Measurements from ENCODE around the gene IKZF4. TPM values are rescaled to one million over a fixed set of nuclear protein-coding genes. Genes with fewer than 3 reads are reported as not detected.

The IKZF4 gene
- total and polyA plus RNA-seq, 10 of the 15 experiments (the other 5 are each of a cell fraction or from before 2014, with no cell fraction given) = 0.74 to 5.5 (median 1.1) TPM

GRCh38 chr12:55982319-55982936 lies 38.4 kb upstream of the IKZF4 start (continued):
- TF ChIP-seq, protein P1, sequence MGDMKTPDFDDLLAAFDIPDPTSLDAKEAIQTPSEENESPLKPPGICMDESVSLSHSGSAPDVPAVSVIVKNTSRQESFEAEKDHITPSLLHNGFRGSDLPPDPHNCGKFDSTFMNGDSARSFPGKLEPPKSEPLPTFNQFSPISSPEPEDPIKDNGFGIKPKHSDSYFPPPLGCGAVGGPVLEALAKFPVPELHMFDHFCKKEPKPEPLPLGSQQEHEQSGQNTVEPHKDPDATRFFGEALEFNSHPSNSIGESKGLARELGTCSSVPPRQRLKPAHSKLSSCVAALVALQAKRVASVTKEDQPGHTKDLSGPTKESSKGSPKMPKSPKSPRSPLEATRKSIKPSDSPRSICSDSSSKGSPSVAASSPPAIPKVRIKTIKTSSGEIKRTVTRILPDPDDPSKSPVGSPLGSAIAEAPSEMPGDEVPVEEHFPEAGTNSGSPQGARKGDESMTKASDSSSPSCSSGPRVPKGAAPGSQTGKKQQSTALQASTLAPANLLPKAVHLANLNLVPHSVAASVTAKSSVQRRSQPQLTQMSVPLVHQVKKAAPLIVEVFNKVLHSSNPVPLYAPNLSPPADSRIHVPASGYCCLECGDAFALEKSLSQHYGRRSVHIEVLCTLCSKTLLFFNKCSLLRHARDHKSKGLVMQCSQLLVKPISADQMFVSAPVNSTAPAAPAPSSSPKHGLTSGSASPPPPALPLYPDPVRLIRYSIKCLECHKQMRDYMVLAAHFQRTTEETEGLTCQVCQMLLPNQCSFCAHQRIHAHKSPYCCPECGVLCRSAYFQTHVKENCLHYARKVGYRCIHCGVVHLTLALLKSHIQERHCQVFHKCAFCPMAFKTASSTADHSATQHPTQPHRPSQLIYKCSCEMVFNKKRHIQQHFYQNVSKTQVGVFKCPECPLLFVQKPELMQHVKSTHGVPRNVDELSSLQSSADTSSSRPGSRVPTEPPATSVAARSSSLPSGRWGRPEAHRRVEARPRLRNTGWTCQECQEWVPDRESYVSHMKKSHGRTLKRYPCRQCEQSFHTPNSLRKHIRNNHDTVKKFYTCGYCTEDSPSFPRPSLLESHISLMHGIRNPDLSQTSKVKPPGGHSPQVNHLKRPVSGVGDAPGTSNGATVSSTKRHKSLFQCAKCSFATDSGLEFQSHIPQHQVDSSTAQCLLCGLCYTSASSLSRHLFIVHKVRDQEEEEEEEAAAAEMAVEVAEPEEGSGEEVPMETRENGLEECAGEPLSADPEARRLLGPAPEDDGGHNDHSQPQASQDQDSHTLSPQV (IDR thresholded peaks at IDR 0.05) = no peak
- TF ChIP-seq PAX5 (IDR thresholded peaks at IDR 0.05; ENCODE audit: borderline replicate concordance, low read depth, low read length) (peak; percentile 66; the same call in 1 of the 2 replicates), IKZF2 (IDR thresholded peaks at IDR 0.05) (0 out of 4 replicates have a peak, but pooled peaks have one; percentile 18 to 28), SPI1 (IDR thresholded peaks at IDR 0.05; ENCODE audit: borderline replicate concordance, insufficient read depth, low read depth, low read length) (peak; percentile 16; the same call in 1 of the 2 replicates), KDM1A (IDR thresholded peaks at IDR 0.05; ENCODE audit: borderline replicate concordance) (no peak), SMARCA5 (IDR thresholded peaks at IDR 0.05) (peak; percentile 64; the same call in 1 of the 2 replicates), RUNX3 (IDR thresholded peaks at IDR 0.05; ENCODE audit: low read length) (peak; percentile 71)

Measured in GM12878 (cell line).